GM13976 (cell line): Measurements from ENCODE around the gene GPRC5A.

Experiments
- DNase-seq: peaks from one replicate; pipeline ENCODE4 v3.0.0; 2012; ENCODE audit warnings: low spot score
- in situ Hi-C: fragments of 300-500 bp; cut with MboI; formaldehyde crosslinking; loops from one replicate; pipeline ENCODE4 v1.12.0; 2022; ENCODE audit warnings: low sequenced_read_pairs, mixed read lengths, inconsistent platforms; ENCODE audit not compliant: unreplicated experiment
- TF ChIP-seq, protein P1 (sequence below): IDR thresholded peaks from 2 replicates; pipeline ENCODE4 v1.5.1; 2012; ENCODE audit warnings: borderline replicate concordance, mild to moderate bottlenecking; ENCODE audit not compliant: insufficient read depth; ENCODE audit errors: extremely low read depth, missing control alignments, control extremely low read depth

The GPRC5A gene

DNA sequence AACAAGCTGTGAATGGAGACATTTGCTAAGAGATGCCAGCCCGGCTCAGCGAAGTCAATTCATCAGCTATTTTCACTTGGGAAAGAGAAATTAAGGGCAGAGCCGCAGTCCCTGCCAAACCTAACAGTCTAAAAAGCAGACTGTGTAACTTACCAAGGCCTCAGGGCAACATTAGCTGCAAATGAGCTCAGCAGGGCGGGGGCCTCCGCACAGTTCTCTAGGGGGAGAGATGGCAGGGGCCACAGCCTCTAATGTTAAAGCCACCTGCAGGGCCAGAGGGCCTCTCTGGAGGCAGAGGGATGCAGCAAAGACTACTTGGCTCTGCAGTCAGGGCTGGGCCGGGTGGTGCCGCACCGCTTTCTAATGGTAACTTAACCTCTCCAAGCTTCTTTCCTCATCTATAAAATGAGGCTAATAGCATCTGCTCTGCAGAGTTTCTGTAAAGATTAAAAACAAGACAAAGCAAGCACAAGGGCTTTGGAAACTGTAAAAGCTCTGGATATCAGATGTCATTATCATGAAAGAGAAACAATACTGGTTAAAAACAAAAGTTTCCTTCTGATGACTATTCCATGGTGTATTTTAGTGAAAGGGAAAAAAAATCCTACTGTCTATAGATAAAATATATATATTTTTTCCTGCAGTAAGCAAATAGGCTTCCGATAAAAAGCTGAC is 13.4 kb upstream of the GPRC5A start:
- TF ChIP-seq, protein P1, sequence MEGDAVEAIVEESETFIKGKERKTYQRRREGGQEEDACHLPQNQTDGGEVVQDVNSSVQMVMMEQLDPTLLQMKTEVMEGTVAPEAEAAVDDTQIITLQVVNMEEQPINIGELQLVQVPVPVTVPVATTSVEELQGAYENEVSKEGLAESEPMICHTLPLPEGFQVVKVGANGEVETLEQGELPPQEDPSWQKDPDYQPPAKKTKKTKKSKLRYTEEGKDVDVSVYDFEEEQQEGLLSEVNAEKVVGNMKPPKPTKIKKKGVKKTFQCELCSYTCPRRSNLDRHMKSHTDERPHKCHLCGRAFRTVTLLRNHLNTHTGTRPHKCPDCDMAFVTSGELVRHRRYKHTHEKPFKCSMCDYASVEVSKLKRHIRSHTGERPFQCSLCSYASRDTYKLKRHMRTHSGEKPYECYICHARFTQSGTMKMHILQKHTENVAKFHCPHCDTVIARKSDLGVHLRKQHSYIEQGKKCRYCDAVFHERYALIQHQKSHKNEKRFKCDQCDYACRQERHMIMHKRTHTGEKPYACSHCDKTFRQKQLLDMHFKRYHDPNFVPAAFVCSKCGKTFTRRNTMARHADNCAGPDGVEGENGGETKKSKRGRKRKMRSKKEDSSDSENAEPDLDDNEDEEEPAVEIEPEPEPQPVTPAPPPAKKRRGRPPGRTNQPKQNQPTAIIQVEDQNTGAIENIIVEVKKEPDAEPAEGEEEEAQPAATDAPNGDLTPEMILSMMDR, result no peak
- in situ Hi-C loops, result no loop called here
- DNase-seq, result no peak

GRCh38 chr12:12880537-12880936 is 10.8 kb upstream of the GPRC5A start:
- no peak for DNase-seq
- in situ Hi-C loops, result no loop called here

GRCh38 chr12:12881151-12881909 is 10.0 kb upstream of the GPRC5A start:
- DNase-seq, result no peak
- in situ Hi-C loops, result no loop called here

More at GRCh38 chr12:12880537-12880936, 10.8 kb upstream of the GPRC5A start:
- TF ChIP-seq, protein P1, result no peak

DNA sequence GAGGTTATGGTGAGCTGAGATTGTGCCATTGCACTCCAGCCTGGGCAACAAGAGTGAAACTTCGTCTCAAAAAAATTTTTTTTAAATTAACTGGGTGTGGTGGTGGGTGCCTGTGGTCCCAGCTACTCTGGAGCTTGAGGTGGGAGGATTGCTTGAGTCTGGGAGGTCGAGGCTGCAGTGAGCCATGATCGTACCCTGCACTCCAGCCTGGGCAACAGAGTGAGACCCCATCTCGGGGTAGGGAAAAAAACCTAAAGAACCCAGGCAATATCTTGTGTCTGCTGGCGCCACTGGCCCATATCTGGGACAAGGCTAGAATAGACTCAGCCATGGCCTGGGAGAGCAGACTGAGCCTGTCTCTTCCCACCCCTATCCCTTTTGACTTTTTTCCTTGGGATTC is 9.1 kb upstream of the GPRC5A start:
- in situ Hi-C loops, result no loop called here
- TF ChIP-seq, protein P1, result no peak
- no peak for DNase-seq

More at GRCh38 chr12:12881151-12881909, 10.0 kb upstream of the GPRC5A start:
- TF ChIP-seq, protein P1, result no peak

DNA sequence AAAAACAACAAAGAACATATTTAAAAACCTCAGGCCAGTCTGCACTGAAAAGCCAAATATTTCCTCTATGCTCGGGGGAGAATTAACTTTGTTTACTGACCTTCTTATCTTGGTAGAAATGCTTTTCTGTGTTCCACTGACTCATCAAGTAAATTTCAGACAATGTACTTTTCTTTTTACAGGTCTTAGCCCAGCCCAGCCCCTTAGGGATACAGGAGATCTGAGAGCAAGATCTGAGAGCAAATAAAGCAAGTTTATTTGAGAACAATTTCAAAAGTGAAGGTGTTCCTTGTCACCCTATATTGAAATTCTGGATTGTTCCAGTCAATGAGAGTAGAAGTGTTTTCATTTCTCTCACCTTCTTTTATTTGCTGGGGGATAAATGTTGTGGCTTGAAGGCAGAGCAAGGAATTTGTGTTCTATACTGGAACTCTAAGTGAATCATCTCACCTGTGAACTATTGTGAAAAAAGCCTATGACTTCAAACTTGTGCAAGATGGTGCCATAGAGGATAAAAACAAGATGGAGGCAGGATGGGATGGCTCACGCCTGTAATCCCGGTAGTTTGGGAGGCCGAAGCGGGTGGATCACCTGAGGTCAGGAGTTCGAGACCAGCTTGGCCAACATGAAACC is 7.9 kb upstream of the GPRC5A start:
- TF ChIP-seq, protein P1, result no peak
- DNase-seq, result no peak
- in situ Hi-C loops, result no loop called here

GRCh38 chr12:12885096-12885792 is 6.1 kb upstream of the GPRC5A start:
- in situ Hi-C loops, result no loop called here
- TF ChIP-seq, protein P1, result no peak

More at GRCh38 chr12:12885096-12885792, 6.1 kb upstream of the GPRC5A start:
- DNase-seq, result no peak
